Mesodermal cell (in vitro differentiated cells): ENCODE results near the gene IKZF3. TPM values are rescaled to one million over a fixed set of nuclear protein-coding genes. Genes with fewer than 3 reads are reported as not detected.
"Not testable (repeated sequence)": the region's sequence is repeated elsewhere in the genome, so short reads cannot be mapped to it uniquely, and the experiment has no call there.

ENCODE experiments used
- H3K27ac ChIP-seq: 2 replicates; pipeline ENCODE4 v1.7.0; 2013; ENCODE audit warnings: mild to moderate bottlenecking, low read depth, low read length, moderate library complexity; ENCODE audit not compliant: severe bottlenecking
- H3K36me3 ChIP-seq: 2 replicates; pipeline ENCODE4 v1.7.1; 2013; ENCODE audit warnings: mild to moderate bottlenecking, low read length, moderate library complexity; ENCODE audit not compliant: control insufficient read depth, insufficient read depth
- H3K4me1 ChIP-seq: one replicate; pipeline ENCODE4 v1.7.1; 2013; ENCODE audit warnings: mild to moderate bottlenecking, low read length; ENCODE audit not compliant: insufficient read depth, control insufficient read depth, poor library complexity, severe bottlenecking
- H3K4me3 ChIP-seq: 2 replicates; pipeline ENCODE4 v1.7.0; 2013; ENCODE audit warnings: low read length, control low read depth, mild to moderate bottlenecking; ENCODE audit not compliant: insufficient read depth, poor library complexity, severe bottlenecking; ENCODE audit errors: extremely low read depth
- H3K9me3 ChIP-seq: 2 replicates; pipeline ENCODE4 v1.7.1; 2013; ENCODE audit warnings: mild to moderate bottlenecking, low read length, moderate library complexity; ENCODE audit not compliant: control insufficient read depth
- WGBS, 2 experiments: methylation state at CpG; one replicate each; pipeline ENCODE4 v1.1.5; 2013; ENCODE audit warnings: missing lambda C conversion rate in 2 of 2; ENCODE audit not compliant: insufficient coverage in 2 of 2; 5-methylcytosine and 5-hydroxymethylcytosine counted together
- polyA plus RNA-seq, 2 experiments: library from polyadenylated mRNA; stranded (reverse); fragments of 50-300 nt; gene quantifications; one replicate each; pipeline ENCODE4 v1.2.3, GENCODE V29; 2013

Gene IKZF3
- polyA plus RNA-seq (2013, experiment 1 of 2) = not detected
- not detected for polyA plus RNA-seq (2013, experiment 2 of 2)

- H3K9me3 ChIP-seq = no peaks in the 10 kb centered on the region
- no peaks in the 10 kb centered on the region for H3K36me3 ChIP-seq
- H3K27ac ChIP-seq = no peak within 1 kb of the TSS
- no peaks in the 10 kb centered on the region for H3K4me1 ChIP-seq
- 7 to 9% methylated on average over 25 to 45 of the region's 50 CpGs for WGBS, 2 experiments
- H3K4me3 ChIP-seq = no peak within 1 kb of the TSS
Measured at GRCh38 chr17:39863918-39864746, at the start of gene IKZF3. Gene IKZF3, minus strand, starts transcription at chr17:39864312. Its CDS starts 186 bp downstream, at chr17:39864126.

GRCh38 chr17:39908789-39909352 lies 44.8 kb upstream of the IKZF3 start:
- Histone ChIP-seq H3K36me3 (peaks cover 29% of the 10 kb centered on the region), H3K4me1 (no peaks in the 10 kb centered on the region), H3K27ac (no peak overlapping the region), H3K4me3 (no peak overlapping the region), H3K9me3 (no peaks in the 10 kb centered on the region)
- WGBS, 2 experiments = 95 to 98% methylated on average over 5 to 6 of the region's 6 CpGs

GRCh38 chr17:39904990-39905288 lies 40.8 kb upstream of the IKZF3 start:
- Histone ChIP-seq H3K4me1 (no peaks in the 10 kb centered on the region), H3K4me3 (no peak overlapping the region), H3K9me3 (no peaks in the 10 kb centered on the region), H3K27ac (no peak overlapping the region), H3K36me3 (peaks cover 16% of the 10 kb centered on the region)
- WGBS, 2 experiments = 94 to 96% methylated on average over 3 of the region's 3 CpGs

- Histone ChIP-seq H3K9me3 (no peaks in the 10 kb centered on the region), H3K36me3 (peaks cover 2% of the 10 kb centered on the region), H3K4me1 (no peaks in the 10 kb centered on the region), H3K27ac (no peak overlapping the region), H3K4me3 (no peak overlapping the region)
- 83 to 95% methylated on average over 2 to 3 of the region's 4 CpGs for WGBS, 2 experiments
Measured at GRCh38 chr17:39903158-39903884, 39.2 kb upstream of the IKZF3 start.

GRCh38 chr17:39902027-39902426 lies 37.9 kb upstream of the IKZF3 start:
- not testable (repeated sequence) for H3K4me3 ChIP-seq, H3K27ac ChIP-seq, H3K9me3 ChIP-seq, H3K36me3 ChIP-seq, H3K4me1 ChIP-seq
- WGBS, 2 experiments = 100% methylated on average over 1 of the region's 2 CpGs

- H3K27ac ChIP-seq = no peak overlapping the region
- no peaks in the 10 kb centered on the region for H3K9me3 ChIP-seq
- no peak overlapping the region for H3K4me3 ChIP-seq
- H3K36me3 ChIP-seq = no peaks in the 10 kb centered on the region
- H3K4me1 ChIP-seq = no peaks in the 10 kb centered on the region
Measured at GRCh38 chr17:39899215-39899614, 35.1 kb upstream of the IKZF3 start.

GRCh38 chr17:39898088-39898487 lies 34.0 kb upstream of the IKZF3 start:
- WGBS, 2 experiments = 80 to 100% methylated on average over 2 to 3 of the region's 4 CpGs
- Histone ChIP-seq H3K4me3 (no peak overlapping the region), H3K9me3 (no peaks in the 10 kb centered on the region), H3K27ac (no peak overlapping the region), H3K4me1 (no peaks in the 10 kb centered on the region), H3K36me3 (no peaks in the 10 kb centered on the region)

GRCh38 chr17:39894681-39895376 lies 30.7 kb upstream of the IKZF3 start:
- no peak overlapping the region for H3K27ac ChIP-seq
- H3K4me3 ChIP-seq = no peak overlapping the region
- H3K9me3 ChIP-seq = no peaks in the 10 kb centered on the region
- H3K36me3 ChIP-seq = no peaks in the 10 kb centered on the region
- no CpG with 5 or more reads among the region's 3 CpGs for WGBS, 2 experiments
- H3K4me1 ChIP-seq = no peaks in the 10 kb centered on the region

GRCh38 chr17:39889200-39889599 lies 25.1 kb upstream of the IKZF3 start:
- Histone ChIP-seq H3K27ac (no peak overlapping the region), H3K9me3 (no peaks in the 10 kb centered on the region), H3K4me1 (no peaks in the 10 kb centered on the region), H3K4me3 (no peak overlapping the region), H3K36me3 (no peaks in the 10 kb centered on the region)
- WGBS, 2 experiments = 43% methylated on average over 1 of the region's 2 CpGs; no CpG with 5 or more reads in 1 of the 2 experiments

GRCh38 chr17:39887078-39887477 lies 23.0 kb upstream of the IKZF3 start:
- Histone ChIP-seq H3K9me3 (no peaks in the 10 kb centered on the region), H3K27ac (no peak overlapping the region), H3K36me3 (no peaks in the 10 kb centered on the region), H3K4me3 (no peak overlapping the region), H3K4me1 (no peaks in the 10 kb centered on the region)
